ENCODE measurements around the gene TPM1.

GRCh38 chr15:63069616-63070090 is 27.1 kb downstream of the TPM1 start:
- TF ChIP-seq CTCF (IDR thresholded peaks at IDR 0.05), result no peak
- no peak for TF ChIP-seq POLR2A (IDR thresholded peaks at IDR 0.05; ENCODE audit: low read depth)
- no peak for TF ChIP-seq EP300 (IDR thresholded peaks at IDR 0.05)
